Hepatocyte (in vitro differentiated cells): ENCODE results near the gene TSPAN9.

Source experiments
- CTCF ChIP-seq: fragments of 200-600 bp; sonication (generic); IDR thresholded peaks from 2 replicates; pipeline ENCODE4 v1.5.1; 2016; ENCODE audit warnings: antibody characterized with exemption, mild to moderate bottlenecking; ENCODE audit not compliant: poor library complexity
- EZH2 ChIP-seq: fragments of 200-600 bp; sonication (generic); IDR thresholded peaks from 2 replicates; pipeline ENCODE4 v1.6.1; 2016; ENCODE audit warnings: antibody characterized with exemption, mild to moderate bottlenecking, borderline replicate concordance

DNA sequence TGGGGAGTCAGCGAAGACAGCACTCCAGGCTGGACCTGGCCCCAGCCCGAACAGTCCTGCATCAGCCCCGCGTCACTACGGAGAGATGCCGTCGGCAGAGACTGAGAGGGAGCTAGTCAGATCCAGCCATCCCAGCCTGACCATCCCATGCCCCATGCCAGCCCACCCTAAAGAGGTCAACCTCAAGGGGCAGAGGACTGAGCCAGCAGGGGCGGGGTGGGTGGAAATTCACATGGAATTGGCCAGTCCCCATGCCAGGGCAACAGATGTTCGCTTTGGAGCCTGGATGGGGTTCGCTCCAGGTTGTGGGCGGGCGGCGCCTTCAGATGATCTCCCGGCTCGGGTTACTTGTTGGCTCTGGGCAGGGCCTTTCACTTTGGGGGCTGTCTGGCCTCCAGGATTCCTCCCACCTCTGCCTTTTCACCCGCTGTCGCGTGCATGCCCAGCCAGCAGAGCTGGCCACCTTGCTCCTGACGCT lies 154.3 kb downstream of the TSPAN9 start:
- TF ChIP-seq EZH2 (no peak), CTCF (no peak)
